Measurements from ENCODE around the gene PCNP. TPM values are rescaled to one million over a fixed set of nuclear protein-coding genes. Genes with fewer than 3 reads are reported as not detected.

Gene PCNP
- total and polyA plus RNA-seq, 9 of the 15 experiments (the other 6 are each of a cell fraction or from before 2014, with no cell fraction given): 54.3 to 170 (median 150) TPM

- TF ChIP-seq HIVEP1 (CRISPR knock-in tag; IDR thresholded peaks at IDR 0.05) (no peak), ARID3A (IDR thresholded peaks at IDR 0.05; ENCODE audit: borderline replicate concordance, low read depth, low read length) (peak; percentile 58; the same call in 1 of the 2 replicates), EWSR1 (IDR thresholded peaks at IDR 0.05; ENCODE audit: borderline replicate concordance, low read depth, partially characterized antibody) (no peak), NONO (IDR thresholded peaks at IDR 0.05; ENCODE audit: low read depth in 2 of 2, low read length in 1 of 2) (no peak; a peak in 1 of 4 replicates), RUNX1 (IDR thresholded peaks at IDR 0.05; ENCODE audit: low read depth) (peak; percentile 89; the same call in 1 of the 2 replicates), MYC (IDR thresholded peaks at IDR 0.05; ENCODE audit: low read depth, low read length) (peak; percentile 72), MYC (CRISPR knock-in tag; IDR thresholded peaks at IDR 0.05; ENCODE audit: borderline replicate concordance, low read depth) (no peak), KLF6 (CRISPR knock-in tag; IDR thresholded peaks at IDR 0.05; ENCODE audit: borderline replicate concordance) (0 out of 2 replicates have a peak, but pooled peaks have one; percentile 29), HLTF (IDR thresholded peaks at IDR 0.05) (no peak), ZNF696 (CRISPR knock-in tag; conservative IDR thresholded peaks at IDR 0.05) (no peak), ZNF165 (CRISPR knock-in tag; IDR thresholded peaks at IDR 0.05; ENCODE audit: borderline replicate concordance) (no peak), SLC30A9 (CRISPR knock-in tag; IDR thresholded peaks at IDR 0.05) (no peak), HNRNPL (IDR thresholded peaks at IDR 0.05; ENCODE audit: low read depth, low read length) (no peak), XRCC5 (IDR thresholded peaks at IDR 0.05; ENCODE audit: low read depth, low read length) (no peak), ILF3 (IDR thresholded peaks at IDR 0.05; ENCODE audit: borderline replicate concordance) (no peak), POLR2G (IDR thresholded peaks at IDR 0.05; ENCODE audit: low read depth, low read length) (no peak), MCM3 (IDR thresholded peaks at IDR 0.05) (no peak), DDX20 (tag; IDR thresholded peaks at IDR 0.05; ENCODE audit: low read depth) (no peak), ZNF174 (CRISPR knock-in tag; IDR thresholded peaks at IDR 0.05) (no peak), ZNF766 (CRISPR knock-in tag; conservative IDR thresholded peaks at IDR 0.05) (peak; percentile 83; the same call in 1 of the 2 replicates), KLF1 (tag; IDR thresholded peaks at IDR 0.05) (no peak)
- TF ChIP-seq, protein P1, sequence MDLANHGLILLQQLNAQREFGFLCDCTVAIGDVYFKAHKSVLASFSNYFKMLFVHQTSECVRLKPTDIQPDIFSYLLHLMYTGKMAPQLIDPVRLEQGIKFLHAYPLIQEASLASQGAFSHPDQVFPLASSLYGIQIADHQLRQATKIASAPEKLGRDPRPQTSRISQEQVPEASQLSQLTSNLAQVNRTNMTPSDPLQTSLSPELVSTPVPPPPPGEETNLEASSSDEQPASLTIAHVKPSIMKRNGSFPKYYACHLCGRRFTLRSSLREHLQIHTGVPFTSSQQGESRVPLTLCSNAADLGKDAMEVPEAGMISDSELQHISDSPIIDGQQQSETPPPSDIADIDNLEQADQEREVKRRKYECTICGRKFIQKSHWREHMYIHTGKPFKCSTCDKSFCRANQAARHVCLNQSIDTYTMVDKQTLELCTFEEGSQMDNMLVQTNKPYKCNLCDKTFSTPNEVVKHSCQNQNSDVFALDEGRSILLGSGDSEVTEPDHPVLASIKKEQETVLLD (IDR thresholded peaks at IDR 0.05): 0 out of 2 replicates have a peak, but pooled peaks have one; percentile 17
Measured at GRCh38 chr3:101529816-101530685, 43.9 kb upstream of the PCNP start (continued).

Data from K562 (cell line).